Motor neuron (in vitro differentiated cells): Measurements from ENCODE around the gene RAB11A. TPM values are rescaled to one million over a fixed set of nuclear protein-coding genes. Genes with fewer than 3 reads are reported as not detected.

Experiments
- ATAC-seq, 8 experiments: fragments of 200-7000 bp; cut with Tn5 transposase; replicated peaks in 6 of 8; 2 replicates each; pipeline ENCODE4 v1.8.0; 2021; ENCODE audit warnings: mild to moderate bottlenecking in 8 of 8, moderate library complexity in 8 of 8
- H3K27ac ChIP-seq, 2 donors: fragments of 250-450 bp; sonication (Bioruptor Pico); 2 replicates each; pipeline ENCODE4 v1.9.0; 2021; ENCODE audit warnings: antibody characterized with exemption in 2 of 2, mild to moderate bottlenecking in 2 of 2, moderate library complexity in 1 of 2
- H3K4me1 ChIP-seq, 2 donors: fragments of 250-450 bp; sonication (Bioruptor Pico); replicated peaks in 1 of 2; 2 replicates each; pipeline ENCODE4 v1.6.1; 2021; ENCODE audit warnings: antibody characterized with exemption in 2 of 2, mild to moderate bottlenecking in 2 of 2, moderate library complexity in 1 of 2
- H3K4me3 ChIP-seq, 5 donors: fragments of 250-450 bp; sonication (Bioruptor Pico); 2 replicates each; pipeline ENCODE4 v1.9.0; 2021; ENCODE audit warnings: antibody characterized with exemption in 5 of 5, mild to moderate bottlenecking in 5 of 5, moderate library complexity in 4 of 5
- WGBS, 10 experiments: fragments of 450-650 bp; shearing (Covaris generic); methylation state at CpG; one replicate each; pipeline ENCODE4 v1.0.0; 2022; 5-methylcytosine and 5-hydroxymethylcytosine counted together
- in situ Hi-C, 9 experiments: fragments of 400-800 bp; cut with MboI; loops; one replicate each; pipeline ENCODE4 v1.15.0; 2021; ENCODE audit warnings: low sequenced_read_pairs in 9 of 9, low pct_unique_long_range_greater_than_20kb in 2 of 9; ENCODE audit not compliant: unreplicated experiment in 9 of 9
- total RNA-seq, 8 experiments: library from RNA; unstranded; fragments of 300-600 nt; gene quantifications; 2 replicates each; pipeline versions ENCODE4 v1.2.3 to v1.2.4, GENCODE V29; 2022

The RAB11A gene
- total RNA-seq = 100 to 1,000 TPM; 111 to 174 (median 164) TPM

GRCh38 chr15:65869126-65869953 is at the start of gene RAB11A:
Gene RAB11A (plus strand): TSS chr15:65869491. CDS start chr15:65869586, 95 bp downstream.
- H3K4me3 ChIP-seq = peak within 1 kb of the TSS; percentile 67 to 86 (median 80)
- peak; percentile 89 to 95 (median 93) for ATAC-seq
- 0 to 3% (median 0%) methylated on average over 1 to 10 of the region's 62 CpGs; no CpG with 5 or more reads in 5 of the 10 experiments for WGBS, 10 experiments
- peaks cover 0 to 6% of the 10 kb centered on the region in 2 donors for H3K4me1 ChIP-seq
- in situ Hi-C loops = no loop called here
- peak within 1 kb of the TSS; percentile 95 to 97 for H3K27ac ChIP-seq

GRCh38 chr15:65819563-65819960 is 49.7 kb upstream of the RAB11A start:
- 75 to 100% (median 100%) methylated on average over 1 to 3 of the region's 3 CpGs; no CpG with 5 or more reads in 3 of the 10 experiments for WGBS, 10 experiments
- no peaks in the 10 kb centered on the region for H3K4me1 ChIP-seq
- in situ Hi-C loops = no loop called here
- no peak overlapping the region for H3K4me3 ChIP-seq
- no peak overlapping the region for H3K27ac ChIP-seq
- ATAC-seq = no peak

- H3K27ac ChIP-seq = no peak overlapping the region
- H3K4me1 ChIP-seq = no peaks in the 10 kb centered on the region
- no peak for ATAC-seq
- H3K4me3 ChIP-seq = no peak overlapping the region
- in situ Hi-C loops = no loop called here
Measured at GRCh38 chr15:65821070-65821469, 48.2 kb upstream of the RAB11A start.

GRCh38 chr15:65822316-65822715 is 47.0 kb upstream of the RAB11A start:
- ATAC-seq = no peak
- in situ Hi-C loops = no loop called here

GRCh38 chr15:65824031-65824743 is 45.1 kb upstream of the RAB11A start:
- in situ Hi-C loops = no loop called here
- no peaks in the 10 kb centered on the region for H3K4me1 ChIP-seq
- H3K4me3 ChIP-seq = no peak overlapping the region
- H3K27ac ChIP-seq = no peak overlapping the region
- 40 to 100% (median 83%) methylated on average over 1 to 7 of the region's 7 CpGs; no CpG with 5 or more reads in 1 of the 10 experiments for WGBS, 10 experiments
- peak; percentile 65 to 99 (median 82) for ATAC-seq

More at GRCh38 chr15:65822316-65822715, 47.0 kb upstream of the RAB11A start:
- H3K27ac ChIP-seq = no peak overlapping the region
- H3K4me1 ChIP-seq = no peaks in the 10 kb centered on the region
- no peak overlapping the region for H3K4me3 ChIP-seq
- 13 to 100% (median 91%) methylated on average over 1 to 3 of the region's 3 CpGs; no CpG with 5 or more reads in 2 of the 10 experiments for WGBS, 10 experiments

GRCh38 chr15:65824941-65825544 is 44.2 kb upstream of the RAB11A start:
- 43 to 88% (median 71%) methylated on average over 2 to 5 of the region's 5 CpGs for WGBS, 10 experiments
- ATAC-seq = no peak
- in situ Hi-C loops = no loop called here

GRCh38 chr15:65827065-65827464 is 42.2 kb upstream of the RAB11A start:
- ATAC-seq = no peak
- 25 to 100% (median 78%) methylated on average over 1 to 3 of the region's 3 CpGs; no CpG with 5 or more reads in 2 of the 10 experiments for WGBS, 10 experiments
- Histone ChIP-seq H3K4me1 (no peaks in the 10 kb centered on the region), H3K4me3 (no peak overlapping the region), H3K27ac (no peak overlapping the region)
- in situ Hi-C loops = no loop called here

More at GRCh38 chr15:65824941-65825544, 44.2 kb upstream of the RAB11A start:
- Histone ChIP-seq H3K4me1 (no peaks in the 10 kb centered on the region), H3K27ac (no peak overlapping the region), H3K4me3 (no peak overlapping the region)

GRCh38 chr15:65828585-65828984 is 40.7 kb upstream of the RAB11A start:
- H3K4me3 ChIP-seq = no peak overlapping the region
- H3K27ac ChIP-seq = no peak overlapping the region
- WGBS, 10 experiments = 86 to 100% (median 90%) methylated on average over 1 to 2 of the region's 2 CpGs; no CpG with 5 or more reads in 3 of the 10 experiments
- peaks cover 8 to 11% of the 10 kb centered on the region in 2 donors for H3K4me1 ChIP-seq
- no peak for ATAC-seq
- in situ Hi-C loops = no loop called here

- in situ Hi-C loops = no loop called here
- H3K27ac ChIP-seq = no peak overlapping the region
- no peak overlapping the region for H3K4me3 ChIP-seq
- no peak for ATAC-seq
- H3K4me1 ChIP-seq = peaks cover 8 to 16% of the 10 kb centered on the region in 2 donors
- WGBS, 10 experiments = 40 to 100% (median 67%) methylated on average over 1 to 7 of the region's 7 CpGs; no CpG with 5 or more reads in 1 of the 10 experiments
Measured at GRCh38 chr15:65829130-65829764, 40.0 kb upstream of the RAB11A start.

GRCh38 chr15:65832549-65833364 is 36.5 kb upstream of the RAB11A start:
- Histone ChIP-seq H3K27ac (peak overlapping the region; percentile 8 to 53), H3K4me3 (no peak overlapping the region), H3K4me1 (peaks cover 8 to 16% of the 10 kb centered on the region in 2 donors)
- WGBS, 10 experiments = 0 to 67% (median 44%) methylated on average over 1 to 7 of the region's 8 CpGs; no CpG with 5 or more reads in 2 of the 10 experiments
- ATAC-seq = peak; percentile 95 to 98 (median 98)
- in situ Hi-C loops = no loop called here

GRCh38 chr15:65833501-65834205 is 35.6 kb upstream of the RAB11A start:
- peak overlapping the region in 1 of 2 donors; percentile 53 for H3K27ac ChIP-seq
- WGBS, 10 experiments = 50 to 100% (median 69%) methylated on average over 1 to 4 of the region's 4 CpGs; no CpG with 5 or more reads in 2 of the 10 experiments
- no peak for ATAC-seq
- no peak overlapping the region for H3K4me3 ChIP-seq
- peaks cover 8 to 16% of the 10 kb centered on the region in 2 donors for H3K4me1 ChIP-seq
- in situ Hi-C loops = no loop called here
